ENCODE data around the gene RABEPK. TPM values are rescaled to one million over a fixed set of nuclear protein-coding genes. Genes with fewer than 3 reads are reported as not detected.

Gene RABEPK
- total RNA-seq, 1 donor from 2014 or later = 11.3 TPM

- no peaks in the 10 kb centered on the region for H3K9me3 Mint-ChIP-seq (ENCODE audit: unreplicated experiment)
- no peak overlapping the region for H3K27ac Mint-ChIP-seq (ENCODE audit: unreplicated experiment)
- DNase-seq = no peak
- no peaks in the 10 kb centered on the region for H3K27me3 Mint-ChIP-seq (ENCODE audit: unreplicated experiment)
- no peaks in the 10 kb centered on the region for H3K36me3 Mint-ChIP-seq (ENCODE audit: unreplicated experiment)
- no peak for TF ChIP-seq CTCF (IDR thresholded peaks at IDR 0.05; ENCODE audit: partially characterized antibody, unreplicated experiment)
- H3K4me1 Mint-ChIP-seq (ENCODE audit: low read depth, unreplicated experiment) = no peaks in the 10 kb centered on the region
- no peak overlapping the region for H3K4me3 Mint-ChIP-seq (ENCODE audit: unreplicated experiment)
Observed at GRCh38 chr9:125254231-125254630, 53.9 kb downstream of the RABEPK start.

GRCh38 chr9:125255781-125256391, 55.5 kb downstream of the RABEPK start:
- Mint-ChIP-seq H3K27ac (ENCODE audit: unreplicated experiment) (no peak overlapping the region), H3K9me3 (ENCODE audit: unreplicated experiment) (no peaks in the 10 kb centered on the region), H3K27me3 (ENCODE audit: unreplicated experiment) (no peaks in the 10 kb centered on the region), H3K4me1 (ENCODE audit: low read depth, unreplicated experiment) (peaks cover 6% of the 10 kb centered on the region), H3K4me3 (ENCODE audit: unreplicated experiment) (no peak overlapping the region), H3K36me3 (ENCODE audit: unreplicated experiment) (no peaks in the 10 kb centered on the region)
- TF ChIP-seq CTCF (IDR thresholded peaks at IDR 0.05; ENCODE audit: partially characterized antibody, unreplicated experiment) = no peak
- peak; percentile 50 for DNase-seq

GRCh38 chr9:125258160-125258785, 57.9 kb downstream of the RABEPK start:
- H3K9me3 Mint-ChIP-seq (ENCODE audit: unreplicated experiment) = no peaks in the 10 kb centered on the region
- H3K4me1 Mint-ChIP-seq (ENCODE audit: low read depth, unreplicated experiment) = peaks cover 13% of the 10 kb centered on the region
- H3K27me3 Mint-ChIP-seq (ENCODE audit: unreplicated experiment) = peaks cover 2% of the 10 kb centered on the region
- no peak overlapping the region for H3K27ac Mint-ChIP-seq (ENCODE audit: unreplicated experiment)
- no peaks in the 10 kb centered on the region for H3K36me3 Mint-ChIP-seq (ENCODE audit: unreplicated experiment)
- no peak for TF ChIP-seq CTCF (IDR thresholded peaks at IDR 0.05; ENCODE audit: partially characterized antibody, unreplicated experiment)
- no peak overlapping the region for H3K4me3 Mint-ChIP-seq (ENCODE audit: unreplicated experiment)
- DNase-seq = no peak

- Mint-ChIP-seq H3K9me3 (ENCODE audit: unreplicated experiment) (no peaks in the 10 kb centered on the region), H3K27ac (ENCODE audit: unreplicated experiment) (no peak overlapping the region), H3K4me3 (ENCODE audit: unreplicated experiment) (no peak overlapping the region), H3K36me3 (ENCODE audit: unreplicated experiment) (no peaks in the 10 kb centered on the region), H3K27me3 (ENCODE audit: unreplicated experiment) (peaks cover 2% of the 10 kb centered on the region), H3K4me1 (ENCODE audit: low read depth, unreplicated experiment) (peaks cover 16% of the 10 kb centered on the region)
- DNase-seq = no peak
- TF ChIP-seq CTCF (IDR thresholded peaks at IDR 0.05; ENCODE audit: partially characterized antibody, unreplicated experiment) = no peak
Observed at GRCh38 chr9:125258832-125259534, 58.6 kb downstream of the RABEPK start.

GRCh38 chr9:125260561-125260960, 60.2 kb downstream of the RABEPK start:
- Mint-ChIP-seq H3K4me1 (ENCODE audit: low read depth, unreplicated experiment) (peaks cover 16% of the 10 kb centered on the region), H3K4me3 (ENCODE audit: unreplicated experiment) (peak overlapping the region; percentile 86), H3K27ac (ENCODE audit: unreplicated experiment) (peak overlapping the region; percentile 88), H3K36me3 (ENCODE audit: unreplicated experiment) (no peaks in the 10 kb centered on the region), H3K27me3 (ENCODE audit: unreplicated experiment) (peaks cover 2% of the 10 kb centered on the region), H3K9me3 (ENCODE audit: unreplicated experiment) (no peaks in the 10 kb centered on the region)
- DNase-seq = no peak
- no peak for TF ChIP-seq CTCF (IDR thresholded peaks at IDR 0.05; ENCODE audit: partially characterized antibody, unreplicated experiment)

Data from glutamatergic neuron (in vitro differentiated cells).